Immature natural killer cell (primary cell): Measurements from ENCODE around the gene PLXDC2. TPM values are rescaled to one million over a fixed set of nuclear protein-coding genes. Genes with fewer than 3 reads are reported as not detected.

Source experiments
- DNase-seq, 3 donors: peaks; one replicate each; pipeline ENCODE4 v3.0.0; 2022; ENCODE audit warnings: mixed read lengths in 1 of 3
- H3K27ac Mint-ChIP-seq, 6 donors: one replicate each; pipeline ENCODE4 v1.8.0; 2020; ENCODE audit warnings: mixed read lengths in 6 of 6, mild to moderate bottlenecking in 5 of 6, inconsistent platforms in 4 of 6, moderate library complexity in 3 of 6
- H3K27me3 Mint-ChIP-seq, 3 donors: one replicate each; pipeline ENCODE4 v1.8.0; 2020 to 2021; ENCODE audit warnings: low read depth in 3 of 3, mild to moderate bottlenecking in 3 of 3, mixed read lengths in 3 of 3, moderate library complexity in 3 of 3, inconsistent platforms in 1 of 3
- H3K36me3 Mint-ChIP-seq, 3 donors: one replicate each; pipeline ENCODE4 v1.8.0; 2020; ENCODE audit warnings: mixed read lengths in 3 of 3, inconsistent platforms in 2 of 3, mild to moderate bottlenecking in 2 of 3
- H3K4me1 Mint-ChIP-seq, 2 donors: one replicate each; pipeline ENCODE4 v1.8.0; 2020; ENCODE audit warnings: inconsistent platforms in 2 of 2, mild to moderate bottlenecking in 2 of 2, mixed read lengths in 2 of 2, moderate library complexity in 1 of 2
- H3K4me3 Mint-ChIP-seq, 5 donors: one replicate each; pipeline ENCODE4 v1.8.0; 2020; ENCODE audit warnings: mild to moderate bottlenecking in 5 of 5, mixed read lengths in 5 of 5, inconsistent platforms in 3 of 5, moderate library complexity in 3 of 5
- H3K9me3 Mint-ChIP-seq, 6 donors: one replicate each; pipeline ENCODE4 v1.8.0; 2020; ENCODE audit warnings: mild to moderate bottlenecking in 6 of 6, mixed read lengths in 6 of 6, inconsistent platforms in 4 of 6, moderate library complexity in 3 of 6
- polyA plus RNA-seq, 3 donors: library from polyadenylated mRNA; unstranded; fragments of 300-500 nt; fragmentation: Illumina TruSeq; gene quantifications; one replicate each; pipeline ENCODE4 v1.2.3, GENCODE V29; 2021

PLXDC2 gene
- polyA plus RNA-seq, 3 donors from 2014 or later = 5.1 to 9.6 (median 9.2) TPM

GRCh38 chr10:20334559-20334958, 518.3 kb downstream of the PLXDC2 start:
- H3K4me1 Mint-ChIP-seq = peaks cover 5 to 12% of the 10 kb centered on the region in 2 donors
- no peak overlapping the region for H3K27ac Mint-ChIP-seq
- no peak for DNase-seq
- H3K27me3 Mint-ChIP-seq = peaks cover 0 to 3% (median 0%) of the 10 kb centered on the region in 3 donors
- peaks cover 4 to 17% (median 17%) of the 10 kb centered on the region in 3 donors for H3K36me3 Mint-ChIP-seq
- H3K9me3 Mint-ChIP-seq = peaks cover 7 to 24% (median 15%) of the 10 kb centered on the region in 6 donors
- peak overlapping the region in 1 of 5 donors; percentile 48 for H3K4me3 Mint-ChIP-seq
